Muscle layer of colon (tissue), 2 donors: ENCODE results near the gene ZIC5.

Experiments used
- H3K27ac ChIP-seq: one replicate; pipeline ENCODE4 v1.7.0; 2013; ENCODE audit warnings: low read depth, mild to moderate bottlenecking, low read length, moderate library complexity
- H3K27me3 ChIP-seq, 2 donors: one replicate each; pipeline ENCODE4 v1.7.0; 2013; ENCODE audit warnings: low read length in 2 of 2, mild to moderate bottlenecking in 2 of 2; ENCODE audit not compliant: insufficient read depth in 2 of 2, control insufficient read depth in 1 of 2
- H3K36me3 ChIP-seq: one replicate; pipeline ENCODE4 v1.7.0; 2013; ENCODE audit warnings: mild to moderate bottlenecking, low read length; ENCODE audit not compliant: insufficient read depth
- H3K4me1 ChIP-seq: one replicate; pipeline ENCODE4 v1.7.0; 2013; ENCODE audit warnings: mild to moderate bottlenecking, low read length; ENCODE audit not compliant: insufficient read depth
- H3K4me3 ChIP-seq, 2 donors: one replicate each; pipeline ENCODE4 v1.7.0; 2013; ENCODE audit warnings: low read length in 2 of 2, low read depth in 1 of 2, mild to moderate bottlenecking in 1 of 2, moderate library complexity in 1 of 2
- H3K9ac ChIP-seq: one replicate; pipeline ENCODE4 v1.7.0; 2013; ENCODE audit warnings: low read length
- H3K9me3 ChIP-seq: one replicate; pipeline ENCODE4 v1.7.0; 2013; ENCODE audit warnings: mild to moderate bottlenecking, low read length
- donor health status: abdominal sarcoma.
- donor health status: Adenocarcinoma of cecum.

ZIC5 gene

GRCh38 chr13:99970651-99971575, 654 bp downstream of the ZIC5 start:
- Histone ChIP-seq H3K4me1 (peaks cover 15% of the 10 kb centered on the region), H3K9ac (no peak overlapping the region), H3K27me3 (peaks cover 73 to 91% of the 10 kb centered on the region in 2 donors), H3K9me3 (peaks cover 19% of the 10 kb centered on the region), H3K4me3 (no peak overlapping the region), H3K36me3 (no peaks in the 10 kb centered on the region), H3K27ac (no peak overlapping the region)

- H3K4me1 ChIP-seq, result peaks cover 15% of the 10 kb centered on the region
- H3K4me3 ChIP-seq, result peak overlapping the region in 1 of 2 donors; percentile 30
- no peak overlapping the region for H3K9ac ChIP-seq
- H3K27ac ChIP-seq, result no peak overlapping the region
- no peaks in the 10 kb centered on the region for H3K36me3 ChIP-seq
- peaks cover 71 to 91% of the 10 kb centered on the region in 2 donors for H3K27me3 ChIP-seq
- H3K9me3 ChIP-seq, result peaks cover 14% of the 10 kb centered on the region
Measured at GRCh38 chr13:99969919-99970650, 1.5 kb downstream of the ZIC5 start.

- Histone ChIP-seq H3K9ac (no peak overlapping the region), H3K9me3 (peaks cover 14% of the 10 kb centered on the region), H3K27ac (no peak overlapping the region), H3K36me3 (no peaks in the 10 kb centered on the region), H3K4me3 (no peak overlapping the region), H3K4me1 (peaks cover 15% of the 10 kb centered on the region), H3K27me3 (peaks cover 65 to 88% of the 10 kb centered on the region in 2 donors)
Measured at GRCh38 chr13:99969453-99969918, 2.1 kb downstream of the ZIC5 start.

GRCh38 chr13:99968521-99969452, 2.8 kb downstream of the ZIC5 start:
- H3K4me3 ChIP-seq, result peak overlapping the region; percentile 16 to 26
- H3K9ac ChIP-seq, result no peak overlapping the region
- no peak overlapping the region for H3K27ac ChIP-seq
- no peaks in the 10 kb centered on the region for H3K36me3 ChIP-seq
- peaks cover 15% of the 10 kb centered on the region for H3K4me1 ChIP-seq
- H3K9me3 ChIP-seq, result peaks cover 11% of the 10 kb centered on the region
- H3K27me3 ChIP-seq, result peaks cover 62 to 88% of the 10 kb centered on the region in 2 donors

DNA sequence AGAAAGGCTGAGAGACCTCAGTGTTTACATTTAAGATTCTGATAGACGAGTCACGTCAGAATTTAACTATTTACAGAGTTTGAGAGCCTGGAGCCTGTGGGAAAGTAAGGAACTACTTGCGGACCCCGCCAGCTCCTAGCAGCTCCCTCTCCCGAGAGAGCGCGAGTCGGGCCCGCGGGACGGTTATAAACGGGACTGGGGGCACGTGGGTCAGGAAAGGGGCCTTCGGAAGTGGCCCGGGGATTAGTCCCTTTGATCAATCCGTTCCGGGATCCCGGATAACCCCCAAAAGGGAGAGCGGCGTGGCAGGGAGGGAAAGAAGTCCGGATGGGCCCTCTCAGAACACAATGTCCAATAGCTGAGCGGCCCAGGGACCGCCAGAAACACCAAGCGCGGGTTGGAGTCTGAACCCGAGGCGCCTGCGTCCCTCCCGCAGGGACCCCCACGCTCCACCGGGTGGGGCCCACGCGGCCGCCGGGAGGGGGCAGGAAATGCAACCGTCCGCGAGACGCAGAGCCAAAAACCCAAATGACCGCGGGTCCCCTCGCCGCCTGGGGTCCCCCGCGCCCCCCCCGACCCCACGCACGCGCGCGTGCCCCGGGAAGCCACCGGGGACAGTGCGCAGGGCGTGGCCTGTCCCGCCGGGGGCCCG, 3.6 kb downstream of the ZIC5 start:
- H3K27me3 ChIP-seq, result peaks cover 57 to 85% of the 10 kb centered on the region in 2 donors
- no peak overlapping the region for H3K9ac ChIP-seq
- peaks cover 15% of the 10 kb centered on the region for H3K4me1 ChIP-seq
- peak overlapping the region; percentile 16 to 26 for H3K4me3 ChIP-seq
- H3K27ac ChIP-seq, result no peak overlapping the region
- peaks cover 7% of the 10 kb centered on the region for H3K9me3 ChIP-seq
- no peaks in the 10 kb centered on the region for H3K36me3 ChIP-seq

DNA sequence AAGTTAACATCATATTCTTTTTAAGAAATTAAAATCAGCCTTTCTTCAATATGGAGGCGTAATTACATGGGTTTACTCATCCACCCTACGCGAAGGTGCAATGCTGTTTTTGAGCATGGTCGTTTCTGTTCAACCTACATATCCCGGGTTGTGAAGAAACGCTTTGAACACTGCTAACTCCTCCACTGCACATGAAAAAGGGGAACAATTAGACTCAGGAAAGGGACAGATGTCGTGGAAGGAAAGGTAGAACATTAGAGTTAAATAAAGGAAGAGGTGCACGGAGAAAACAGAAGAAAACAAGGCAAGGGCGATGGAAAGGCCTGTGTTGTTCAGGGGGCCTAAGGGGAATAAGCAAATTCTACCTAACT, 4.1 kb downstream of the ZIC5 start:
- Histone ChIP-seq H3K9me3 (peaks cover 7% of the 10 kb centered on the region), H3K4me3 (no peak overlapping the region), H3K36me3 (no peaks in the 10 kb centered on the region), H3K9ac (no peak overlapping the region), H3K27me3 (peaks cover 57 to 85% of the 10 kb centered on the region in 2 donors), H3K4me1 (peaks cover 15% of the 10 kb centered on the region), H3K27ac (no peak overlapping the region)

DNA sequence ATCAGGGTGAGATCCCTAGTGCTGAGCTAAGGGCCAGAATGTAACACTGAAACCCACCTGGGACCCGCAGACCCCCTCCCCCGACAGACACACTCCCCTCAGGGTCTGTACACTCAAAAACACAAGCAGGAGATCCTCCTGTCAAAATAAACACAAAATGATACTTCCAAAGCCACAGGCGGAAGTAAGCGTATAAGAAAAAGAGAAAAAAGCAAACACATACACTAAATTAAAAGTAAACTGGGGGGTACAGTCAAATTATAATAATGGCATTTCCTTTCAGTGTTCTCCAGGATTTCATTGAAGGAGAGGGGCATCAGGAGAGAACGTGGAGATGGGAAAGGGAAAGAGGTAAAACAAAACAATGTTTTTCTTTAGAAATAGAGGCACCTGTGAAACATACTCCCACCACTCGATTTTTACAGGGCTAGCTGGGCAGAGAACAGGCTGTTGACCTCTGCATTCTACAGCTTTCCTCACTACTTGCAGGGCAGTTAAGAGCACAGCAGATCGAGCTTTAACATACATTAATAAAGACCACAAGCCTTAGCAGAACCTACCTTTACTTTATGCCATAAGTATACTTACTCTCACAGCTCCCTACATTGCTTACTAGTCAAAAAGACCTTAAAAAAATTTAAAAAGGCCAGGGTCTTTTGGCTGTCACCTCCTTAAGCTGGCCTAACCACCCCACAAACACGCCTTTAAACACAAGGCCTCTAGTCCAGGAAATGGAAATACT, 5.3 kb downstream of the ZIC5 start:
- Histone ChIP-seq H3K9me3 (no peaks in the 10 kb centered on the region), H3K9ac (no peak overlapping the region), H3K36me3 (no peaks in the 10 kb centered on the region), H3K27ac (no peak overlapping the region), H3K27me3 (peaks cover 57 to 85% of the 10 kb centered on the region in 2 donors), H3K4me3 (no peak overlapping the region), H3K4me1 (peaks cover 7% of the 10 kb centered on the region)

- Histone ChIP-seq H3K9me3 (no peaks in the 10 kb centered on the region), H3K36me3 (no peaks in the 10 kb centered on the region), H3K4me3 (no peak overlapping the region), H3K27me3 (peaks cover 62 to 90% of the 10 kb centered on the region in 2 donors), H3K27ac (no peak overlapping the region), H3K4me1 (peaks cover 7% of the 10 kb centered on the region), H3K9ac (no peak overlapping the region)
Measured at GRCh38 chr13:99965329-99966000, 6.1 kb downstream of the ZIC5 start.

DNA sequence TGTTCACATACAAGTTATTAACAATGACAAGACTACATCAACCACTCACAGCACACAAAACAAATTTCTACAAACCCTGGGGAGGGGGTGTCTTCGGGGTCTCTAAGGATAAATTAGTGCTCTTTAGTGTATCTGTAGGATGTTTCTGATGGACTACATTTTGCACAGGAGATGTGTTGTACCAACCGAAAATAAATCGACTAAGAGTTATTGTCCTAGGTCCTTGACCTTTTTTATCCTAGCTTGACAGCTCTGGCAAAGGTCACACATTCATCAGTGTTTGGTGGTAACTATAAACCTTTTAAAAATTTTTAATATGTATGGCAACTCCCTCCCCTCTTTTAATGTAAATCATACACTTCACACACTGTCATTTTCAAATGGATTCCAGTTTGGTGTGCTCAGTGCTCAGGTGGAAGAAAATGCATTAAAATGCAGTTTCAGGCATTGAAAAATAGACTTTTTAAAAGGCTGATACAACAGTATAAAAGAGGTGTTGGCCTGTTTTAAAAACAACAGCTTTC, 7.7 kb downstream of the ZIC5 start:
- Histone ChIP-seq H3K9ac (no peak overlapping the region), H3K36me3 (no peaks in the 10 kb centered on the region), H3K4me1 (peaks cover 10% of the 10 kb centered on the region), H3K9me3 (no peaks in the 10 kb centered on the region), H3K27me3 (peaks cover 71 to 92% of the 10 kb centered on the region in 2 donors), H3K4me3 (no peak overlapping the region), H3K27ac (no peak overlapping the region)
